Activated B cell treated with CpG ODN at 0.5 μM for 24 hours (primary cell): ENCODE results near the gene TXNRD2. TPM values are rescaled to one million over a fixed set of nuclear protein-coding genes. Genes with fewer than 3 reads are reported as not detected.

Experiments
- ATAC-seq: fragments of 200-7000 bp; cut with Tn5 transposase; one replicate; pipeline ENCODE4 v1.10.0; 2021; ENCODE audit warnings: low read depth, mild to moderate bottlenecking, moderate library complexity
- CTCF ChIA-PET: fragments of 350-600 bp; sonication (Branson Sonifier 250); formaldehyde crosslinking; loops from one replicate; lab custom pipeline; 2021; ENCODE audit warnings: antibody characterized with exemption; lab: Charles Lee
- POLR2A ChIA-PET: fragments of 350-600 bp; sonication (Branson Sonifier 250); formaldehyde crosslinking; loops from one replicate; lab custom pipeline; 2021; ENCODE audit warnings: antibody characterized with exemption; lab: Charles Lee
- DNase-seq: peaks from one replicate; pipeline ENCODE4 v3.0.0; 2022
- H3K27ac Mint-ChIP-seq: one replicate; pipeline ENCODE4 v1.8.0; 2020; ENCODE audit warnings: mixed read lengths
- H3K27me3 Mint-ChIP-seq: one replicate; pipeline ENCODE4 v1.8.0; 2021; ENCODE audit warnings: mixed read lengths
- H3K36me3 Mint-ChIP-seq: one replicate; pipeline ENCODE4 v1.8.0; 2021; ENCODE audit warnings: low read depth, mixed read lengths
- H3K4me1 Mint-ChIP-seq: one replicate; pipeline ENCODE4 v1.8.0; 2021; ENCODE audit warnings: mixed read lengths
- H3K4me3 Mint-ChIP-seq: one replicate; pipeline ENCODE4 v1.8.0; 2020; ENCODE audit warnings: mild to moderate bottlenecking, mixed read lengths
- H3K9me3 Mint-ChIP-seq: one replicate; pipeline ENCODE4 v1.8.0; 2020; ENCODE audit warnings: mixed read lengths
- intact Hi-C: fragments of 100-400 bp; cut with micrococcal nuclease; formaldehyde crosslinking; loops from one replicate; pipeline ENCODE4 v1.15.1; 2024
- total RNA-seq: library from RNA; stranded (reverse); gene quantifications from 2 replicates; pipeline ENCODE4 v1.2.3, GENCODE V29; 2022
- TF ChIP-seq, protein P1 (sequence below): fragments of 200-600 bp; IDR thresholded peaks from one replicate; pipeline ENCODE4 v1.8.0; 2022; ENCODE audit warnings: antibody characterized with exemption, mild to moderate bottlenecking

The TXNRD2 gene
- total RNA-seq, 1 donor from 2014 or later = 31.2 TPM

DNA sequence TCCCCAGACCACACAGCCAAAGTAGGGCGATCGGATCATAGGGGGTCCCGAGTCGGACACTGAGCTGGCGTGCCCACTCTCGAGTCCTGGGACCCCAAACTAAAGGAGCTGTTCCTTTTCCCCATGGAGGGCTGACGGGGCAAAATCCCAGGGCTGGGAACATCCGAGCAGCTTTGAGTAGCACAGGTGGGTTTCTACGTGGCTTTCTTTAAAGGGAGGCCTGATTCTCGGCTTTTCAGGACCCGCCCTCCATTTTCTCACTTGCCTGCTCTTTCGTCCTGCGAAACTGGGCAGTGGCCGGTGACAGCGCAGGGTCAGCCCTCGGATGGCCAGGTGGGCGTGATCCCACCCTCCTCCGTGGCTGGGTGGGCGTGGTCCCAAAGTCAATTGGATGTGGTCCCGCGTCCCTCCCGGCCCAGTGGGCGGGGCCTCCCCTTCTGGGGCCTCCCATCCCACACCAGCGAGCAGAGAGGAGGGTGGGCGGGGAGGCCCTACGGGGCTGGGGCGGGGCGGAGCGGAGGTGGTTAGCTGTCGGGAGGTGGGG lies 17.5 kb upstream of the TXNRD2 start:
- ChIA-PET POLR2A (no interaction called here), CTCF (no interaction called here)
- Mint-ChIP-seq H3K27ac (no peak overlapping the region), H3K27me3 (no peaks in the 10 kb centered on the region), H3K4me3 (no peak overlapping the region), H3K36me3 (peaks cover 3% of the 10 kb centered on the region), H3K9me3 (no peaks in the 10 kb centered on the region), H3K4me1 (peaks cover 18% of the 10 kb centered on the region)
- TF ChIP-seq, protein P1, sequence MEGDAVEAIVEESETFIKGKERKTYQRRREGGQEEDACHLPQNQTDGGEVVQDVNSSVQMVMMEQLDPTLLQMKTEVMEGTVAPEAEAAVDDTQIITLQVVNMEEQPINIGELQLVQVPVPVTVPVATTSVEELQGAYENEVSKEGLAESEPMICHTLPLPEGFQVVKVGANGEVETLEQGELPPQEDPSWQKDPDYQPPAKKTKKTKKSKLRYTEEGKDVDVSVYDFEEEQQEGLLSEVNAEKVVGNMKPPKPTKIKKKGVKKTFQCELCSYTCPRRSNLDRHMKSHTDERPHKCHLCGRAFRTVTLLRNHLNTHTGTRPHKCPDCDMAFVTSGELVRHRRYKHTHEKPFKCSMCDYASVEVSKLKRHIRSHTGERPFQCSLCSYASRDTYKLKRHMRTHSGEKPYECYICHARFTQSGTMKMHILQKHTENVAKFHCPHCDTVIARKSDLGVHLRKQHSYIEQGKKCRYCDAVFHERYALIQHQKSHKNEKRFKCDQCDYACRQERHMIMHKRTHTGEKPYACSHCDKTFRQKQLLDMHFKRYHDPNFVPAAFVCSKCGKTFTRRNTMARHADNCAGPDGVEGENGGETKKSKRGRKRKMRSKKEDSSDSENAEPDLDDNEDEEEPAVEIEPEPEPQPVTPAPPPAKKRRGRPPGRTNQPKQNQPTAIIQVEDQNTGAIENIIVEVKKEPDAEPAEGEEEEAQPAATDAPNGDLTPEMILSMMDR = no peak
- no peak for ATAC-seq
- no peak for DNase-seq
- intact Hi-C loops = no loop called here

DNA sequence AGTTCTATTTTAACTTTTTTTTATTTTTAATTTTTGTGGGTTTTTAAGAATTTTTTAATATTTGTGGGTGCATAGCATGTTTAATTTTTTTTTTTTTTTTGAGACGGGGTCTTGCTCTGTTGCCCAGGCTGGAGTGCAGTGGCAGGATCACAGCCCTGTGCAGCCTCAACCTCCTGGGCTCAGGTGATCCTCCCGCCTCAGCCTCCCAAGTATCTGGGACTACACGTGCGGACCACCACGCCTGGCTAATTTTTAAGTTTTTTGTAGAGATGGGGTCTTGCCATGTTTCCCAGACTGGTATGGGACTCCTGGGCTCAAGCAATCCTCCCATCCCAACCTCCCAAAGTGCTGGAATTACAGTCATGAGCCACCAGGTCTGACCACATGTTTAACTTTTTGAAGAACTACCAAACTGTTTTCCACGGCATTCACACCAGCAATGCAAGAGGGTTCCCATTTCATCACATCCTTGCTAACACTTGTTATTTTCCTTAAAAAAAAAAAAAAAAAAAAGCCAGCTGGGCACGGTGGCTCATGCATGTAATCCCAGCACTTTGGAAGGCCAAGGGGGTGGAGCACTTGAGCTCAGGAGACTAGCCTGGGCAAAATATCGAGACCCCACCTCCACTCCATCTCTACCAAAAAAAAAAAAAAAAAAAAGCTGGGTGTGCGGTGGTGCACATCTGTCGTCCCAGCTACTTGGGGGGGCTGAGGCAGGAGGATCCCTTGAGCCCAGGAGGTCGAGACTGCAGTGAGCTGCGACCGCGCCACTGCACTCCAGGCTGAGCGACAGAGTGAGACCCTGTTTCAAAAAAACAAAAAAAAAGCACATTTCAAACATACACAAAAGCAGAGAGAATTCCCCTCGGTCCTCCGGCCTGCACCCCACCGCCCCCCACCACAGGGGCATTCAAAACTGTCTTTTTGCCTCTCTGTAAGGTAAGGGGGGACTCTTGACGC lies 16.7 kb upstream of the TXNRD2 start:
- no peaks in the 10 kb centered on the region for H3K36me3 Mint-ChIP-seq
- ATAC-seq (no peak), DNase-seq (no peak)
- H3K27me3 Mint-ChIP-seq = no peaks in the 10 kb centered on the region
- TF ChIP-seq, protein P1 = no peak
- CTCF ChIA-PET = no interaction called here
- H3K4me1 Mint-ChIP-seq = peaks cover 22% of the 10 kb centered on the region
- no peak overlapping the region for H3K4me3 Mint-ChIP-seq
- POLR2A ChIA-PET = no interaction called here
- intact Hi-C loops = no loop called here
- no peaks in the 10 kb centered on the region for H3K9me3 Mint-ChIP-seq
- no peak overlapping the region for H3K27ac Mint-ChIP-seq

DNA sequence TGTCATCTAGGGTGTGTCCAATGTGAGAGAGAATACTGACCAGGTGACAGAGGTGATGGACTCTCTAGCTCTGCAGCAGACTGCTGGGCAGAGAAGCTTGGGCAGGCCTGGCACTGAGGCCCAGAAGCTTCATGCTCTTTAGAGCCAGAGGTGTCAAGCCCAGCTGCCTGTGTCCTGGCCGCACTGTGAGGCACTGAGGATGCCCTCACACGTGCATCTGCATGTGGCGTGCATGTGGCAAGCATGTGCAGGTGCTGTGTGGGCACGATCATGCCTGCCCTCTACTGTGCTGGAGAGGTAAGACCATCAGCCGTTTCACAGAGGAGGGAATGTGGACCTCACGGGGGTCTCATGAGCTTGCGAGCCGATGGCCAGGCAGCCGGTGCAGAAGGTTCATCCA lies 15.8 kb upstream of the TXNRD2 start:
- Mint-ChIP-seq H3K4me1 (peaks cover 22% of the 10 kb centered on the region), H3K27ac (no peak overlapping the region), H3K36me3 (no peaks in the 10 kb centered on the region), H3K27me3 (no peaks in the 10 kb centered on the region), H3K9me3 (no peaks in the 10 kb centered on the region), H3K4me3 (no peak overlapping the region)
- ATAC-seq (no peak), DNase-seq (no peak)
- TF ChIP-seq, protein P1 = no peak
- intact Hi-C loops = no loop called here
- CTCF ChIA-PET = interaction anchor here (0.7 kb wide), 1 partner anchor 227 kb away, joined by 3 read pairs; no protein-coding TSS in a partner anchor
- POLR2A ChIA-PET = no interaction called here

DNA sequence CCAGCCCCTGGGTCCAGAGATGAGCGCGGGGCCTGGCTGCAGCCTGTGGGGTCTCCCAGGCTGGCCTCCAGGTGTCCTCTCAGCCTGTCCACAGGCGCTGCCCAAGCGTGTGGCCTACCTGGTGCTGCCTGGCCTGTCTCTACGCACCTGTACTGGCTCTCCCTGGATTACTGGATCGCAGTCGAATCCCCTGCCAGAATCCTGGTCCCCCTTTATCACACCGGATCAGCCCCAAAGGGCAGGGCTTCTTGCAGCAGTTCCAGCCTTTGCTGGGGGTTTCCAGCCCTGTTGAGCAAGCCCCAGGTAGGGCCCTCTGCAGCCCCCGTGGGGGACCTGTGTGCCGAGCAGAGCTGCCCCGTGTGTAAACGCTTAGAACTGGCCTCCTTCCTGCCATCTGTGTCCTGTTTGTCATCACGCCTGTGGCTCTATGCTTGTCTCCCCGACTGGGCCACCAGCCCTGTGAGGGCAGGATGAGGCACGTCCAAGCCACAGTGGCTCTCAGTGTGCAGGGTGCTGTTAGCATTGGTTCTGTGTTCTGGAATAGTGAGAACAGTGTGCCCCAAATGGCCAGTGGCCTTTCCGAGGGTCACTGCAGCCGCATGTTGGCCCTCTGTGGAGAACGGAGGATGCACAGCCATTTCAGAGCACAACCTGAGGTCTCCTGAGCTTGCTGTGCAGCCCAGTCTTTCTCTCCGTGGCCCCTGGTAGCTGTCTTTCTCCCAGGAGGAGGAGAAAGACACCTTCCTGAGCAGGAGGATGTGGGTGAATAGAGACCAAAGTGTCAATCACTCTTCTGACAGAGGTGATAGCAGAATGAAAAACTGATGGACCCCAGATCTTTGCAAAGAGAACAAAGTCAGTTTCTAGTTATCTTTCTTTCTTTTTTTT lies 13.9 kb upstream of the TXNRD2 start:
- Mint-ChIP-seq H3K4me3 (no peak overlapping the region), H3K27me3 (no peaks in the 10 kb centered on the region), H3K36me3 (peaks cover 9% of the 10 kb centered on the region), H3K27ac (no peak overlapping the region), H3K9me3 (no peaks in the 10 kb centered on the region), H3K4me1 (peaks cover 22% of the 10 kb centered on the region)
- CTCF ChIA-PET = interaction anchor here (0.6 to 1.2 kb wide), 2 partner anchors 16 to 269 kb away, joined by 3 read pairs; no protein-coding TSS in a partner anchor
- ATAC-seq = no peak
- TF ChIP-seq, protein P1 = no peak
- intact Hi-C loops = no loop called here
- POLR2A ChIA-PET = interaction anchor here (0.6 to 0.7 kb wide), 3 partner anchors 60 to 198 kb away, joined by 3 to 4 read pairs (median 4); no protein-coding TSS in a partner anchor
- no peak for DNase-seq
